PC-9 (cell line): ENCODE results near the gene RGS7.

Experiments used
- EZH2 ChIP-seq: fragments of 200-600 bp; sonication (generic); IDR thresholded peaks from 2 replicates; pipeline ENCODE4 v1.8.0; 2017; ENCODE audit warnings: antibody characterized with exemption, low read depth
- TF ChIP-seq, protein P1 (sequence below): fragments of 200-600 bp; sonication (generic); conservative IDR thresholded peaks from 2 replicates; pipeline ENCODE4 v1.6.1; 2017; ENCODE audit warnings: mixed run types, antibody characterized with exemption, mild to moderate bottlenecking, moderate library complexity

DNA sequence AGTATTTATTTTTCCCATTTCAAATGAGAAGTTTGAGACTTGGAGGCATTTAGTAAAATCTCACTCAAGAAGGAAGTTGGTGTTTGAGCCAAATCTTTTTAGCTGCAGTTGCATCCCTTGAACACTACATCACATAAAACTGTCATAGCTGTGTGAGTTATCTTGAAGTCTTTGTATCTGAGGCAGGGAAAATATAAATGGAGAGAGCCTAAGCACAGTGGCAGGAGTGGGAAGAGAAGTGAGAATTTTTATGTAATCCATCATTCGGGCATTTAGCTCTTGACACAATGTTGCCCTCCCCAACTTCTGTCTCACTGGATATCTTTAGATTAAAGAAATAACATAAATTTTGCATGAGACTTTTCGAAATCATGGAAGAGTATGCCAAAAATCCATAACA lies 509.7 kb downstream of the RGS7 start:
- TF ChIP-seq, protein P1, sequence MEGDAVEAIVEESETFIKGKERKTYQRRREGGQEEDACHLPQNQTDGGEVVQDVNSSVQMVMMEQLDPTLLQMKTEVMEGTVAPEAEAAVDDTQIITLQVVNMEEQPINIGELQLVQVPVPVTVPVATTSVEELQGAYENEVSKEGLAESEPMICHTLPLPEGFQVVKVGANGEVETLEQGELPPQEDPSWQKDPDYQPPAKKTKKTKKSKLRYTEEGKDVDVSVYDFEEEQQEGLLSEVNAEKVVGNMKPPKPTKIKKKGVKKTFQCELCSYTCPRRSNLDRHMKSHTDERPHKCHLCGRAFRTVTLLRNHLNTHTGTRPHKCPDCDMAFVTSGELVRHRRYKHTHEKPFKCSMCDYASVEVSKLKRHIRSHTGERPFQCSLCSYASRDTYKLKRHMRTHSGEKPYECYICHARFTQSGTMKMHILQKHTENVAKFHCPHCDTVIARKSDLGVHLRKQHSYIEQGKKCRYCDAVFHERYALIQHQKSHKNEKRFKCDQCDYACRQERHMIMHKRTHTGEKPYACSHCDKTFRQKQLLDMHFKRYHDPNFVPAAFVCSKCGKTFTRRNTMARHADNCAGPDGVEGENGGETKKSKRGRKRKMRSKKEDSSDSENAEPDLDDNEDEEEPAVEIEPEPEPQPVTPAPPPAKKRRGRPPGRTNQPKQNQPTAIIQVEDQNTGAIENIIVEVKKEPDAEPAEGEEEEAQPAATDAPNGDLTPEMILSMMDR: no peak
- no peak for TF ChIP-seq EZH2
